MM.1S (cell line): ENCODE results near the gene BSN.
"Not testable (repeated sequence)": the region's sequence is repeated elsewhere in the genome, so short reads cannot be mapped to it uniquely, and the experiment has no call there.

Experiments used
- DNase-seq: peaks from one replicate; pipeline ENCODE4 v3.0.0-alpha.2; 2015
- H2AFZ ChIP-seq: fragments of 300-600 bp; sonication (generic); 2 replicates; pipeline ENCODE4 v1.6.0; 2016; ENCODE audit warnings: antibody characterized with exemption, low read length
- H3F3A ChIP-seq: fragments of 300-600 bp; sonication (generic); 2 replicates; pipeline ENCODE4 v1.6.1; 2016; ENCODE audit warnings: mild to moderate bottlenecking, antibody characterized with exemption, low read length, moderate library complexity, mixed read lengths; ENCODE audit not compliant: insufficient read depth
- H3K27ac ChIP-seq: fragments of 300-600 bp; sonication (generic); 2 replicates; pipeline ENCODE4 v1.5.1; 2016; ENCODE audit warnings: mild to moderate bottlenecking, low read length
- H3K27me3 ChIP-seq: fragments of 300-600 bp; sonication (generic); replicated peaks from 2 replicates; pipeline ENCODE4 v1.6.0; 2016; ENCODE audit warnings: low read length; ENCODE audit not compliant: insufficient read depth
- H3K36me3 ChIP-seq: fragments of 300-600 bp; sonication (generic); replicated peaks from 2 replicates; pipeline ENCODE4 v1.6.1; 2016; ENCODE audit warnings: mild to moderate bottlenecking, low read length, mixed read lengths; ENCODE audit not compliant: insufficient read depth
- H3K4me1 ChIP-seq: fragments of 300-600 bp; sonication (generic); 2 replicates; pipeline ENCODE4 v1.6.1; 2016; ENCODE audit warnings: low read length, mixed read lengths
- H3K4me2 ChIP-seq: fragments of 300-600 bp; sonication (generic); 2 replicates; pipeline ENCODE4 v1.6.0; 2016; ENCODE audit warnings: low read depth, low read length
- H3K4me3 ChIP-seq: fragments of 300-600 bp; sonication (generic); 2 replicates; pipeline ENCODE4 v1.5.1; 2016; ENCODE audit warnings: low read length, mixed read lengths
- H3K79me2 ChIP-seq: fragments of 300-600 bp; sonication (generic); 2 replicates; pipeline ENCODE4 v1.6.1; 2016; ENCODE audit warnings: mixed run types, low read length, mixed read lengths
- H3K9ac ChIP-seq: fragments of 300-600 bp; sonication (generic); 2 replicates; pipeline ENCODE4 v1.6.1; 2016; ENCODE audit warnings: low read length, mixed read lengths
- H3K9me2 ChIP-seq: fragments of 300-600 bp; sonication (generic); replicated peaks from 2 replicates; pipeline ENCODE4 v1.6.1; 2016; ENCODE audit warnings: mild to moderate bottlenecking, low read length, mixed read lengths; ENCODE audit not compliant: insufficient read depth
- H3K9me3 ChIP-seq: fragments of 300-600 bp; sonication (generic); replicated peaks from 2 replicates; pipeline ENCODE4 v1.6.1; 2016; ENCODE audit warnings: mild to moderate bottlenecking, low read length, mixed read lengths; ENCODE audit not compliant: insufficient read depth
- H4K20me1 ChIP-seq: fragments of 300-600 bp; sonication (generic); 2 replicates; pipeline ENCODE4 v1.6.1; 2016; ENCODE audit warnings: mild to moderate bottlenecking, low read length, moderate library complexity, mixed read lengths; ENCODE audit not compliant: insufficient read depth
- EZH2 ChIP-seq: fragments of 300-600 bp; sonication (generic); optimal IDR thresholded peaks from 2 replicates; pipeline ENCODE3; 2017; ENCODE audit warnings: low read depth, mild to moderate bottlenecking, antibody characterized with exemption, low read length, mixed read lengths
- EZH2phosphoT487 ChIP-seq: fragments of 300-600 bp; sonication (generic); IDR thresholded peaks from 2 replicates; pipeline ENCODE4 v1.6.1; 2018; ENCODE audit warnings: antibody characterized with exemption, low read length
- TF ChIP-seq, protein P1 (sequence below): fragments of 300-600 bp; sonication (generic); IDR thresholded peaks from 2 replicates; pipeline ENCODE4 v1.5.1; 2016; ENCODE audit warnings: antibody characterized with exemption, low read length, mixed read lengths

Gene BSN

GRCh38 chr3:49681232-49681522 lies 126.9 kb downstream of the BSN start:
- Histone ChIP-seq H3K9me3 (no peaks in the 10 kb centered on the region), H3K27ac (no peak overlapping the region), H3K27me3 (no peaks in the 10 kb centered on the region), H3K4me3 (no peak overlapping the region), H4K20me1 (no peaks in the 10 kb centered on the region), H3K9ac (no peak overlapping the region), H3K4me2 (no peak overlapping the region), H2AFZ (no peak overlapping the region), H3K36me3 (no peaks in the 10 kb centered on the region), H3K9me2 (no peaks in the 10 kb centered on the region), H3K79me2 (peaks cover 6% of the 10 kb centered on the region; the same call in 1 of the 2 replicates), H3F3A (no peaks in the 10 kb centered on the region), H3K4me1 (no peaks in the 10 kb centered on the region)
- no peak for DNase-seq
- no peak for TF ChIP-seq EZH2phosphoT487
- TF ChIP-seq, protein P1, sequence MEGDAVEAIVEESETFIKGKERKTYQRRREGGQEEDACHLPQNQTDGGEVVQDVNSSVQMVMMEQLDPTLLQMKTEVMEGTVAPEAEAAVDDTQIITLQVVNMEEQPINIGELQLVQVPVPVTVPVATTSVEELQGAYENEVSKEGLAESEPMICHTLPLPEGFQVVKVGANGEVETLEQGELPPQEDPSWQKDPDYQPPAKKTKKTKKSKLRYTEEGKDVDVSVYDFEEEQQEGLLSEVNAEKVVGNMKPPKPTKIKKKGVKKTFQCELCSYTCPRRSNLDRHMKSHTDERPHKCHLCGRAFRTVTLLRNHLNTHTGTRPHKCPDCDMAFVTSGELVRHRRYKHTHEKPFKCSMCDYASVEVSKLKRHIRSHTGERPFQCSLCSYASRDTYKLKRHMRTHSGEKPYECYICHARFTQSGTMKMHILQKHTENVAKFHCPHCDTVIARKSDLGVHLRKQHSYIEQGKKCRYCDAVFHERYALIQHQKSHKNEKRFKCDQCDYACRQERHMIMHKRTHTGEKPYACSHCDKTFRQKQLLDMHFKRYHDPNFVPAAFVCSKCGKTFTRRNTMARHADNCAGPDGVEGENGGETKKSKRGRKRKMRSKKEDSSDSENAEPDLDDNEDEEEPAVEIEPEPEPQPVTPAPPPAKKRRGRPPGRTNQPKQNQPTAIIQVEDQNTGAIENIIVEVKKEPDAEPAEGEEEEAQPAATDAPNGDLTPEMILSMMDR: no peak
- TF ChIP-seq EZH2: no peak

DNA sequence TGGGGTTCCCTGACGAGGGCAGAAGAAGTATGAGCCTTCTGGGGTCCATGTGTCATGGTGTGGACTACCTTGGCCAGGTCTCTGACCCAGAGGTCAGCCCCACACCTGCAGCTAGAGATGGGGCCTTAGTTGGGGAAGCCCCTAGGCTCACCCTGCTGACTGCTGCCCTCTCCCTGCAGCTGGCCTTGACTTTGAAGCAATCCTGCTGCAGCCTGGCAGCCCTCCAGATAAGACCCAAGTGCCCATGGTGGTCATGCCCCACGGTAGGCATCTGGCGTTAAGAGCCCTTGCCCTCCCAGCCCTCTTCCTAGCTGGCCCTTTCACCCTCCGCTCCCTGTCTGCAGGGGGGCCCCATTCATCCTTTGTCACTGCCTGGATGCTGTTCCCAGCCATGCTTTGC lies 127.3 kb downstream of the BSN start:
- TF ChIP-seq EZH2phosphoT487 (no peak), EZH2 (no peak)
- TF ChIP-seq, protein P1: no peak
- Histone ChIP-seq H3K9me3 (no peaks in the 10 kb centered on the region), H3K36me3 (no peaks in the 10 kb centered on the region), H2AFZ (no peak overlapping the region), H3K4me2 (no peak overlapping the region), H3K9me2 (no peaks in the 10 kb centered on the region), H3K4me1 (no peaks in the 10 kb centered on the region), H3K79me2 (0 out of 2 replicates have a peak, but pooled peaks cover 3% of the 10 kb centered on the region), H3K4me3 (no peak overlapping the region), H3K27ac (no peak overlapping the region), H4K20me1 (no peaks in the 10 kb centered on the region), H3F3A (no peaks in the 10 kb centered on the region), H3K9ac (no peak overlapping the region), H3K27me3 (no peaks in the 10 kb centered on the region)
- no peak for DNase-seq

GRCh38 chr3:49683162-49683561 lies 128.9 kb downstream of the BSN start:
- Histone ChIP-seq H3K4me2 (no peak overlapping the region), H4K20me1 (no peaks in the 10 kb centered on the region), H3K79me2 (no peaks in the 10 kb centered on the region), H3K9me2 (no peaks in the 10 kb centered on the region), H3K36me3 (no peaks in the 10 kb centered on the region), H2AFZ (no peak overlapping the region), H3K27me3 (no peaks in the 10 kb centered on the region), H3K9me3 (no peaks in the 10 kb centered on the region), H3K27ac (no peak overlapping the region), H3K4me1 (no peaks in the 10 kb centered on the region), H3K9ac (no peak overlapping the region), H3K4me3 (no peak overlapping the region), H3F3A (no peaks in the 10 kb centered on the region)
- no peak for TF ChIP-seq EZH2phosphoT487
- TF ChIP-seq, protein P1: no peak
- TF ChIP-seq EZH2: no peak
- no peak for DNase-seq

- H3K9me3 ChIP-seq, H3K27ac ChIP-seq, H3K36me3 ChIP-seq: not testable (repeated sequence)
Observed at GRCh38 chr3:49684453-49684852, 130.2 kb downstream of the BSN start.

DNA sequence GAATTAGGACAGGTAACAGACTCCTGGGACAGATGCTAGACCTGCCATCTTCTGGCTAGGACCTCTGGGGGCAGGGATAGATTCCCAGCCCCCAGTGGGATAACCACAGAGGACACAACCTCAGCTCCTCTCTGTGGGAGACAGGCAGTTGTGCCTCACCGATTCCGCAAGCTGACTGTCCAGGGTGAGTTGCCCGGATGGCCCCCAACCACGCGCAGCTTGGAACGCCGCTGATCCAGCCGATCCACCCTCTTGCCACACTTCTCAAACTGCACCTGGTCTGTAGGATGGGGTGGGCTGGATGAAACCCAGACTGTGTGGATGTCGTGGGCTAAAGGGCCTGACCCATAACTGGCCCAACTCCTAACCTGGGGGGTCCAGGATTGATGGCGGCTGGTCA lies 130.8 kb downstream of the BSN start:
- H3K9me3 ChIP-seq, H3K4me3 ChIP-seq, H3K79me2 ChIP-seq, H4K20me1 ChIP-seq, DNase-seq, H3K27ac ChIP-seq, H3K9ac ChIP-seq, H3K27me3 ChIP-seq, H3K36me3 ChIP-seq, H3K4me2 ChIP-seq, H3K9me2 ChIP-seq, H2AFZ ChIP-seq, H3F3A ChIP-seq, H3K4me1 ChIP-seq: not testable (repeated sequence)

More at GRCh38 chr3:49684453-49684852, 130.2 kb downstream of the BSN start:
- not testable (repeated sequence) for H3K4me2 ChIP-seq, H4K20me1 ChIP-seq, H2AFZ ChIP-seq, H3K9me2 ChIP-seq, H3K9ac ChIP-seq, H3K79me2 ChIP-seq, H3K4me3 ChIP-seq, H3K4me1 ChIP-seq, H3F3A ChIP-seq, DNase-seq, H3K27me3 ChIP-seq

- H3K4me2 ChIP-seq, H3K27ac ChIP-seq, H4K20me1 ChIP-seq, H3F3A ChIP-seq, H3K9me2 ChIP-seq, H3K9me3 ChIP-seq, H3K9ac ChIP-seq, H3K27me3 ChIP-seq, H3K36me3 ChIP-seq, DNase-seq, H2AFZ ChIP-seq, H3K4me1 ChIP-seq, H3K4me3 ChIP-seq: not testable (repeated sequence)
- peaks cover 12% of the 10 kb centered on the region for H3K79me2 ChIP-seq
Observed at GRCh38 chr3:49685846-49686245, 131.6 kb downstream of the BSN start.
